Measurements from ENCODE around the gene JARID2. TPM values are rescaled to one million over a fixed set of nuclear protein-coding genes. Genes with fewer than 3 reads are reported as not detected.

The JARID2 gene
- total RNA-seq, 1 donor from 2014 or later, result 17.9 TPM

DNA sequence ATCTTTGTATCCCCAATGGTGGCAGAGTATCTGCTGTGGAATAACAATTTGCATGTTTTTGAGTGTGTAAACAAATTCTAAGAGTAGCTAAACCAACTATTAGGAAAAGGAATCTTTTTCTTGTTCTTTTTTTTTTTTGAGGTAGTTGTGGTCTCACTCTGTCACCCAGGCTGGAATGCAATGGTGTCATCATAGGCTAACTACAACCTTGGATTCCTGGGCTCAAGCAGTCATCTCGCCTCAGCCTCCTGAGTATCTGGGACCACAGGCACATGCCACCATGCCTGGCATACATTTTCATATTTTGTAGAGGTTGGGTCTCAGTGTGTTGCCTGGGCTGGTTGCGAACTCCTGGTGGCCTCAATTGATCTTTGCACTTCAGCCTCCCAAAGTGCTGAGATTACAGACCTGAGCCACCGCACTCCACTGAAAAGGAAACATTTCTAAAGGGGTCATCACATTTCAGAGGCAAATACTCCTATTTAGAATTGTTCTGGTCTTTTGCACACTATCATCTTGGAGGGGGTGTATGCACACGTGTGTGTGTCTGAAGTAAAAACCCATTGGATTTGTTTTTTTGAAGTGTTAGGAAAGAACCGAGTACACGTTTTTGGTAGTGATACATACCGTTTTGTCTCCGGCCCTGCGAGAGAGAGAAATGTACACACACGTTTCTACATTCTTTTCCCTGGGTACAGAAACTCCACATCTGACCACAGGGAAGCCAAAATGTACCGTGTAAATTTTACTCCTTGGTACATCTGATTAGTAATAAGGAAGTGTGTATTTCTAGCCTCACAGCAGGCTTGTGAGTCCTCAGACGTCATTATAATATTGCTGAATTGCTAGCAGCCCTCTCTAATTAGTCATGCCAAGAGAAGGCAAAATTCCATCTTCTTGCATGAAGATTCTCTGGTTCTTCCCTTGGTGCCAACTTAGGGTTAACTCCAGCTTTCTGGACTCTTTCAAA lies 183.6 kb downstream of the JARID2 start:
- TF ChIP-seq POLR2A (IDR thresholded peaks at IDR 0.05) (no peak), POLR2AphosphoS5 (IDR thresholded peaks at IDR 0.05; ENCODE audit: insufficient read depth in 1 of 2, low read depth in 1 of 2) (no peak)
- TF ChIP-seq, protein P1, sequence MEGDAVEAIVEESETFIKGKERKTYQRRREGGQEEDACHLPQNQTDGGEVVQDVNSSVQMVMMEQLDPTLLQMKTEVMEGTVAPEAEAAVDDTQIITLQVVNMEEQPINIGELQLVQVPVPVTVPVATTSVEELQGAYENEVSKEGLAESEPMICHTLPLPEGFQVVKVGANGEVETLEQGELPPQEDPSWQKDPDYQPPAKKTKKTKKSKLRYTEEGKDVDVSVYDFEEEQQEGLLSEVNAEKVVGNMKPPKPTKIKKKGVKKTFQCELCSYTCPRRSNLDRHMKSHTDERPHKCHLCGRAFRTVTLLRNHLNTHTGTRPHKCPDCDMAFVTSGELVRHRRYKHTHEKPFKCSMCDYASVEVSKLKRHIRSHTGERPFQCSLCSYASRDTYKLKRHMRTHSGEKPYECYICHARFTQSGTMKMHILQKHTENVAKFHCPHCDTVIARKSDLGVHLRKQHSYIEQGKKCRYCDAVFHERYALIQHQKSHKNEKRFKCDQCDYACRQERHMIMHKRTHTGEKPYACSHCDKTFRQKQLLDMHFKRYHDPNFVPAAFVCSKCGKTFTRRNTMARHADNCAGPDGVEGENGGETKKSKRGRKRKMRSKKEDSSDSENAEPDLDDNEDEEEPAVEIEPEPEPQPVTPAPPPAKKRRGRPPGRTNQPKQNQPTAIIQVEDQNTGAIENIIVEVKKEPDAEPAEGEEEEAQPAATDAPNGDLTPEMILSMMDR (IDR thresholded peaks at IDR 0.05), result no peak
- H3K4me3 ChIP-seq, result no peak overlapping the region
- no peaks in the 10 kb centered on the region for H3K36me3 ChIP-seq
- H3K27me3 ChIP-seq, result no peaks in the 10 kb centered on the region
- intact Hi-C loops (cut with DNase I), result no loop called here
- H3K9me3 ChIP-seq, result no peaks in the 10 kb centered on the region
- no peak overlapping the region for H3K27ac ChIP-seq
- DNase-seq (ENCODE audit: extremely low spot score in 2 of 2), result no peak
- H3K4me1 ChIP-seq, result peaks cover 63% of the 10 kb centered on the region

DNA sequence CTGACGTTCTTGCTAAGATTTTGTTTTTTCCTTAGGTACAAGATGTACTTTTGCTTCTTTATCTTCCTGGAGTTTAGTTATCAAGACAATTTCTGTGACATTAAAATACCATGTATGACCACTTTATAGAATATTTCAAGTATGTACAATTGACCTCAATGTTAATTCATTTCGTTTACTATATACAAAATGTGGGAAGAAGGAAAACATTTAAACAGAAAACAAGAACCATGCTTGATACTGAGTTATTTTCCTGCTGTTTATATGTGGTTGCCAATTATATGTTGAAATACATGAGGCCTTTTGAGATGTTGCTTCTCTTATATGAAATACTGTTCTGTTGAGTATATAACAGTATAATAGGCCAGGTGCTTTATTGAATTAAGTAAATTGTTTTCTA lies 184.3 kb downstream of the JARID2 start:
- intact Hi-C loops (cut with DNase I), result no loop called here
- H3K9me3 ChIP-seq, result peaks cover 2% of the 10 kb centered on the region
- H3K36me3 ChIP-seq, result no peaks in the 10 kb centered on the region
- no peak overlapping the region for H3K27ac ChIP-seq
- peaks cover 63% of the 10 kb centered on the region for H3K4me1 ChIP-seq
- H3K4me3 ChIP-seq, result no peak overlapping the region
- no peaks in the 10 kb centered on the region for H3K27me3 ChIP-seq
- TF ChIP-seq POLR2AphosphoS5 (IDR thresholded peaks at IDR 0.05; ENCODE audit: insufficient read depth in 1 of 2, low read depth in 1 of 2) (no peak), POLR2A (IDR thresholded peaks at IDR 0.05) (no peak)
- TF ChIP-seq, protein P1 (IDR thresholded peaks at IDR 0.05), result no peak
- DNase-seq (ENCODE audit: extremely low spot score in 2 of 2), result no peak

DNA sequence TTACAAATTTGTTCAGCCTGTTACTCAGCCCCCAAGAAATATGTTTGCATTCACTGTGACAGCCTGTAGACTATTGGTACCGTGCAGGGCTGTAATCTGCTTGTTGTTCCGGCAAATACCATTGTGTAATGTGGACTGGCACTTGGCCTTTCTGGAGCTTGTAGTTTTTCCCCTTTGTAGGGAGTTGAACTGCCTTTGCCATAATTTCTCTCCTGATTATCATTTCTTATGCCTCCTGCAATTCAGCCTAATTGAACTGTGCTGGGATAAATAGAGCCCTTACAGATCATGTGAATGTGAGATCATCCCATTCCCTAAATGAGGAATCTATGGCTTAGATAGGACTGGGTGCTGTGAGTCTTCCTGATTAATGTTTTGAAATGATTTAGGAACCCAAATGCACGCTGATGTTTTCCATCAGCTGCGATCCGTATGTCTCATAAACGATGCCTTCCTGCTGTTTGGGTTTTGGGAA lies 185.1 kb downstream of the JARID2 start:
- TF ChIP-seq POLR2AphosphoS5 (IDR thresholded peaks at IDR 0.05; ENCODE audit: insufficient read depth in 1 of 2, low read depth in 1 of 2), result no peak
- TF ChIP-seq, protein P1 (IDR thresholded peaks at IDR 0.05), result no peak
- no peak for TF ChIP-seq POLR2A (IDR thresholded peaks at IDR 0.05)
- H3K4me3 ChIP-seq, result no peak overlapping the region
- peaks cover 5% of the 10 kb centered on the region for H3K9me3 ChIP-seq
- no peak overlapping the region for H3K27ac ChIP-seq
- no peaks in the 10 kb centered on the region for H3K36me3 ChIP-seq
- peaks cover 61% of the 10 kb centered on the region for H3K4me1 ChIP-seq
- no peaks in the 10 kb centered on the region for H3K27me3 ChIP-seq
- intact Hi-C loops (cut with DNase I), result no loop called here
- no peak for DNase-seq (ENCODE audit: extremely low spot score in 2 of 2)

DNA sequence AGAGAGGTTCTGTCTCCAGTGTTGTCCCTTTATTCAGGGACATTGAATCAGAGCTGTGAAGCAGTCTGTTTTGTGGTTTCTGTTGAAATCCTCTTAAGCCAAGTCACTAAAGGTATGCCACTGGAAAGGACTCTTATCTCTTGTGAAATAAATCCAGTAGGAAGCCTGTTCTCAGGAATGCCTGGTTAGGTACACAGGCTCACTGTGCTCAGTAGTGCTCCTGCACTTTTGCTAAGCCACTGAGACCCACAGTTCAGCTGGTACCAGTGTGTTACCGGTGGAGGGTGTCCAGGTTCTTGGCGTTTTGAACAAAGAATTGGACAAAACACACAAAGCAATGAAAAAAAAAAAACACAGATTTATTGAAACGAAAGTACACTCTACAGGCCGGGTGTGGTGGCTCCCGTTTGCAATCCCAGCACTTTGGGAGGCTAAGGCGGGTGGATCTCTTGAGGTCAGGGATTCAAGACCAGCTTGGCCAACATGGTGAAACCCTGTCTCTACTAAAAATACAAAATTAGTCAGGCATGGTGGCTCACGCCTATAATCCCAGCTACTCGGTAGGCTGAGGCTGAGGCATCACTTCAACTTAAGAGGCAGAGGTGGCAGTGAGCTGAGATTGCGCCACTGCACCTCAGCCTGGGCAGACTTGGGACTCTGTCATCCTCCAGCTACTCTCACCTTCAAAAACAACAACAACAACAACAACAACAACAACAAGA lies 186.1 kb downstream of the JARID2 start:
- peaks cover 5% of the 10 kb centered on the region for H3K9me3 ChIP-seq
- no peaks in the 10 kb centered on the region for H3K36me3 ChIP-seq
- H3K27ac ChIP-seq, result no peak overlapping the region
- intact Hi-C loops (cut with DNase I), result no loop called here
- no peak for TF ChIP-seq POLR2A (IDR thresholded peaks at IDR 0.05)
- TF ChIP-seq, protein P1 (IDR thresholded peaks at IDR 0.05), result no peak
- no peak for TF ChIP-seq POLR2AphosphoS5 (IDR thresholded peaks at IDR 0.05; ENCODE audit: insufficient read depth in 1 of 2, low read depth in 1 of 2)
- no peak for DNase-seq (ENCODE audit: extremely low spot score in 2 of 2)
- H3K4me3 ChIP-seq, result no peak overlapping the region
- H3K4me1 ChIP-seq, result peaks cover 51% of the 10 kb centered on the region
- H3K27me3 ChIP-seq, result no peaks in the 10 kb centered on the region
